Activated B cell treated with CpG ODN at 0.5 μM for 24 hours (primary cell): ENCODE results near the gene ZC3H12D. TPM values are rescaled to one million over a fixed set of nuclear protein-coding genes. Genes with fewer than 3 reads are reported as not detected.
"Not testable (repeated sequence)": the region's sequence is repeated elsewhere in the genome, so short reads cannot be mapped to it uniquely, and the experiment has no call there.

Experiments used
- ATAC-seq: fragments of 200-7000 bp; cut with Tn5 transposase; one replicate; pipeline ENCODE4 v1.10.0; 2021; ENCODE audit warnings: low read depth, mild to moderate bottlenecking, moderate library complexity
- CTCF ChIA-PET: fragments of 350-600 bp; sonication (Branson Sonifier 250); formaldehyde crosslinking; loops from one replicate; lab custom pipeline; 2021; ENCODE audit warnings: antibody characterized with exemption; lab: Charles Lee
- POLR2A ChIA-PET: fragments of 350-600 bp; sonication (Branson Sonifier 250); formaldehyde crosslinking; loops from one replicate; lab custom pipeline; 2021; ENCODE audit warnings: antibody characterized with exemption; lab: Charles Lee
- DNase-seq: peaks from one replicate; pipeline ENCODE4 v3.0.0; 2022
- H3K27ac Mint-ChIP-seq: one replicate; pipeline ENCODE4 v1.8.0; 2020; ENCODE audit warnings: mixed read lengths
- H3K27me3 Mint-ChIP-seq: one replicate; pipeline ENCODE4 v1.8.0; 2021; ENCODE audit warnings: mixed read lengths
- H3K36me3 Mint-ChIP-seq: one replicate; pipeline ENCODE4 v1.8.0; 2021; ENCODE audit warnings: low read depth, mixed read lengths
- H3K4me1 Mint-ChIP-seq: one replicate; pipeline ENCODE4 v1.8.0; 2021; ENCODE audit warnings: mixed read lengths
- H3K4me3 Mint-ChIP-seq: one replicate; pipeline ENCODE4 v1.8.0; 2020; ENCODE audit warnings: mild to moderate bottlenecking, mixed read lengths
- H3K9me3 Mint-ChIP-seq: one replicate; pipeline ENCODE4 v1.8.0; 2020; ENCODE audit warnings: mixed read lengths
- intact Hi-C: fragments of 100-400 bp; cut with micrococcal nuclease; formaldehyde crosslinking; loops from one replicate; pipeline ENCODE4 v1.15.1; 2024
- total RNA-seq: library from RNA; stranded (reverse); gene quantifications from 2 replicates; pipeline ENCODE4 v1.2.3, GENCODE V29; 2022
- TF ChIP-seq, protein P1 (sequence below): fragments of 200-600 bp; IDR thresholded peaks from one replicate; pipeline ENCODE4 v1.8.0; 2022; ENCODE audit warnings: antibody characterized with exemption, mild to moderate bottlenecking

Gene ZC3H12D
- total RNA-seq, 1 donor from 2014 or later: 225 TPM

DNA sequence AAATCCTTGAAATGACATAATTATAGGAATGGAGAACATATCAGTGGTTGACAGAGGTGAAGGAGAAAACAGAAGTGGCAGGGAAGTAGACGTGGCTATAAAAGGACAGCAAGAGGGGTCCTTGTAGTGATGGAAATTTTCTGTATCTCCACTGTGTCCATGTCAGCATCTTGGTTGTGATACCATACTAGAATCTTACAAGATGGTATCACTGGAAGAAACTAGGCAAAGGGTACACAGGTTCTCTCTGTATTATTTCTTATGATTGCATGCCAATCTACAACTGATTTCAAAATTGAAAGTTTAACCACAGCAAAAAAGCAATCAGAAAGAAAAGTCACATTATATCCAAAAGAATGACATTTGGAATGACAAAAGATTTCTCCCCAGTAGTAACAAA, 16.4 kb upstream of the ZC3H12D start:
- Mint-ChIP-seq H3K36me3 (peaks cover 29% of the 10 kb centered on the region), H3K4me3 (no peak overlapping the region), H3K9me3 (no peaks in the 10 kb centered on the region), H3K27me3 (no peaks in the 10 kb centered on the region), H3K4me1 (peaks cover 42% of the 10 kb centered on the region), H3K27ac (peak overlapping the region; percentile 35)
- CTCF ChIA-PET: no interaction called here
- POLR2A ChIA-PET: no interaction called here
- DNase-seq: no peak
- intact Hi-C loops: no loop called here
- TF ChIP-seq, protein P1, sequence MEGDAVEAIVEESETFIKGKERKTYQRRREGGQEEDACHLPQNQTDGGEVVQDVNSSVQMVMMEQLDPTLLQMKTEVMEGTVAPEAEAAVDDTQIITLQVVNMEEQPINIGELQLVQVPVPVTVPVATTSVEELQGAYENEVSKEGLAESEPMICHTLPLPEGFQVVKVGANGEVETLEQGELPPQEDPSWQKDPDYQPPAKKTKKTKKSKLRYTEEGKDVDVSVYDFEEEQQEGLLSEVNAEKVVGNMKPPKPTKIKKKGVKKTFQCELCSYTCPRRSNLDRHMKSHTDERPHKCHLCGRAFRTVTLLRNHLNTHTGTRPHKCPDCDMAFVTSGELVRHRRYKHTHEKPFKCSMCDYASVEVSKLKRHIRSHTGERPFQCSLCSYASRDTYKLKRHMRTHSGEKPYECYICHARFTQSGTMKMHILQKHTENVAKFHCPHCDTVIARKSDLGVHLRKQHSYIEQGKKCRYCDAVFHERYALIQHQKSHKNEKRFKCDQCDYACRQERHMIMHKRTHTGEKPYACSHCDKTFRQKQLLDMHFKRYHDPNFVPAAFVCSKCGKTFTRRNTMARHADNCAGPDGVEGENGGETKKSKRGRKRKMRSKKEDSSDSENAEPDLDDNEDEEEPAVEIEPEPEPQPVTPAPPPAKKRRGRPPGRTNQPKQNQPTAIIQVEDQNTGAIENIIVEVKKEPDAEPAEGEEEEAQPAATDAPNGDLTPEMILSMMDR: no peak
- ATAC-seq: no peak

GRCh38 chr6:149500096-149500495, 15.3 kb upstream of the ZC3H12D start:
- H3K36me3 Mint-ChIP-seq: peaks cover 19% of the 10 kb centered on the region
- DNase-seq (no peak), ATAC-seq (no peak)
- POLR2A ChIA-PET: interaction anchor here (0.7 to 1.0 kb wide), 4 partner anchors 11 to 32 kb away, joined by 3 to 7 read pairs (median 4); partner anchors contain the start of gene ZC3H12D
- H3K27me3 Mint-ChIP-seq: no peaks in the 10 kb centered on the region
- H3K4me3 Mint-ChIP-seq: no peak overlapping the region
- intact Hi-C loops: no loop called here
- CTCF ChIA-PET: no interaction called here
- TF ChIP-seq, protein P1: no peak
- H3K4me1 Mint-ChIP-seq: peaks cover 51% of the 10 kb centered on the region
- no peaks in the 10 kb centered on the region for H3K9me3 Mint-ChIP-seq
- H3K27ac Mint-ChIP-seq: peak overlapping the region; percentile 44

DNA sequence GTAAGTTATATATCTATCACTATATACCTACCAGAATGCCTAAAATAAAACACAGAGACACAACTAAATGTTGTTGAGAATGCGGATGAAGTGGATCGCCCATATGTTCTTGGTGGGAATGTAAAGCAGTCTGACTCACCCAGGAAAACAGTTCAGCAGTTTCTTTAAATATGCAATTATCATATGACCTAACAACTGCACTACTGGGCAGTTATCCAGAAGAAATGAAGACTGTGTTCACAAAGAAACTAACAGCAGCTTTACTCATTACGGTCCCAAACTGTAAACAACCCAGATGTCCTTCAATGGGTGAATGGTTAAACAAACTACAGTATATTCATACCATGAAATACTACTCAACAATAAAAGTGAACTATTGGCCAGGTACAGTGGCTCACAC, 14.3 kb upstream of the ZC3H12D start:
- H3K27me3 Mint-ChIP-seq: no peaks in the 10 kb centered on the region
- CTCF ChIA-PET: interaction anchor here (1.1 kb wide), 1 partner anchor 18 kb away, joined by 3 read pairs; no protein-coding TSS in a partner anchor
- intact Hi-C loops: no loop called here
- no peak overlapping the region for H3K4me3 Mint-ChIP-seq
- H3K9me3 Mint-ChIP-seq: no peaks in the 10 kb centered on the region
- ATAC-seq (no peak), DNase-seq (no peak)
- TF ChIP-seq, protein P1: no peak
- POLR2A ChIA-PET: interaction anchor here (1.0 to 1.6 kb wide), 6 partner anchors 11 to 19 kb away, joined by 3 to 11 read pairs (median 4); partner anchors contain the start of gene ZC3H12D
- peaks cover 12% of the 10 kb centered on the region for H3K36me3 Mint-ChIP-seq
- peaks cover 61% of the 10 kb centered on the region for H3K4me1 Mint-ChIP-seq
- H3K27ac Mint-ChIP-seq: peak overlapping the region; percentile 87

- H3K36me3 Mint-ChIP-seq: peaks cover 7% of the 10 kb centered on the region
- ChIA-PET CTCF (interaction anchor here (1.0 to 1.4 kb wide), 2 partner anchors 17 to 20 kb away, joined by 3 to 4 read pairs; no protein-coding TSS in a partner anchor), POLR2A (interaction anchor here (1.0 to 5.0 kb wide), 6 partner anchors 13 to 29 kb away, joined by 3 to 53 read pairs (median 4); no protein-coding TSS in a partner anchor)
- H3K9me3 Mint-ChIP-seq: no peaks in the 10 kb centered on the region
- no peak overlapping the region for H3K4me3 Mint-ChIP-seq
- peaks cover 75% of the 10 kb centered on the region for H3K4me1 Mint-ChIP-seq
- H3K27me3 Mint-ChIP-seq: no peaks in the 10 kb centered on the region
- ATAC-seq (no peak), DNase-seq (no peak)
- intact Hi-C loops: no loop called here
- peak overlapping the region; percentile 87 for H3K27ac Mint-ChIP-seq
- TF ChIP-seq, protein P1: no peak
These were observed 12.6 kb upstream of the ZC3H12D start for GRCh38 chr6:149497365-149497764.

GRCh38 chr6:149496597-149496996, 11.8 kb upstream of the ZC3H12D start:
- H3K4me3 Mint-ChIP-seq: peak overlapping the region; percentile 51
- not testable (repeated sequence) for H3K27me3 Mint-ChIP-seq, H3K9me3 Mint-ChIP-seq, H3K36me3 Mint-ChIP-seq, DNase-seq
- POLR2A ChIA-PET: interaction anchor here (0.6 to 5.0 kb wide), 10 partner anchors 13 to 381 kb away, joined by 3 to 53 read pairs (median 4); partner anchors contain the start of gene TAB2
- peak; percentile 70 for ATAC-seq
- peaks cover 80% of the 10 kb centered on the region for H3K4me1 Mint-ChIP-seq
- H3K27ac Mint-ChIP-seq: peak overlapping the region; percentile 87
- intact Hi-C loops: loop anchor here (1.0 kb wide), 1 partner anchor 21 kb away; no protein-coding TSS in a partner anchor
- CTCF ChIA-PET: interaction anchor here (1.0 to 1.4 kb wide), 2 partner anchors 17 to 21 kb away, joined by 3 to 4 read pairs; no protein-coding TSS in a partner anchor

DNA sequence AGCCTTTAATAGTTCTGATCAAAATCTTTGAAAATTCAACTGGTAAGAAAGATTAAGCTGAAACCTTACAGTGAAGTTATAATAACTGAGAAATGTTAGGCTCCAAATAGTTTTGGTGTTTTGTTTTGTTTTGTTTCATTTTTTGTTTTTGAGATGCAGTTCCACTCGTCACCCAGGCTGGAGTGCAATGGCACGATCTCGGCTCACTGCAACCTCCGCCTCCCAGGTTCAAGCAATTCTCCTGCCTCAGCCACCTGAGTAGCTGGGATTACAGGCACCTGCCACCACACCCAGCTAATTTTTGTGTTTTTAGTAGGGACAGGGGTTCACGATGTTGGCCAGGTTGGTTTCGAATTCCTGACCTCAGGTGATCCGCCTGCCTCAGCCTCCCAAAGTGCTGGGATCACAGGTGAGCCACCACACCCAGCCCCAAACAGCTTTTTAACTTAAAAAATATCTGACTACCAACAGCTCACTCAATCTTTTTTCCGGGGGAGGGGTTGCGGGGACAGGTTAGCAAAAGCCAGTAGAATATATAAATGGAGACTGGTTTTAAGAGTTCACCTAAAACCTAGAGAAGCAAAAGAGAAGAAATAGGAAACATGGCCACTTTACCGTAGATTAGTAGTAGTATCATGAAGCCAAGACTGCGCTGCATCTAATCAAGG, 10.7 kb upstream of the ZC3H12D start:
- Mint-ChIP-seq H3K4me1 (peaks cover 84% of the 10 kb centered on the region), H3K27ac (peak overlapping the region; percentile 87), H3K4me3 (peak overlapping the region; percentile 51)
- not testable (repeated sequence) for ATAC-seq, H3K36me3 Mint-ChIP-seq, H3K9me3 Mint-ChIP-seq, H3K27me3 Mint-ChIP-seq, DNase-seq
- POLR2A ChIA-PET: interaction anchor here (0.6 to 5.0 kb wide), 16 partner anchors 8 to 975 kb away, joined by 3 to 53 read pairs (median 4); partner anchors contain the start of genes PCMT1, PPIL4 and TAB2
- intact Hi-C loops: loop anchor here (1.0 kb wide), 4 partner anchors 10 to 51 kb away; partner anchors contain the start of genes PPIL4 and ZC3H12D
- CTCF ChIA-PET: interaction anchor here (0.6 to 1.8 kb wide), 2 partner anchors 15 to 21 kb away, joined by 4 to 13 read pairs; no protein-coding TSS in a partner anchor

- CTCF ChIA-PET: interaction anchor here (0.6 to 1.8 kb wide), 2 partner anchors 15 to 22 kb away, joined by 4 to 13 read pairs; no protein-coding TSS in a partner anchor
- POLR2A ChIA-PET: interaction anchor here (0.7 to 5.0 kb wide), 15 partner anchors 9 to 593 kb away, joined by 3 to 53 read pairs (median 4); partner anchors contain the start of genes PCMT1 and PPIL4
- peak overlapping the region; percentile 51 for H3K4me3 Mint-ChIP-seq
- ATAC-seq: peak; percentile 75
- DNase-seq, H3K27me3 Mint-ChIP-seq, H3K9me3 Mint-ChIP-seq, H3K36me3 Mint-ChIP-seq: not testable (repeated sequence)
- H3K4me1 Mint-ChIP-seq: peaks cover 85% of the 10 kb centered on the region
- peak overlapping the region; percentile 87 for H3K27ac Mint-ChIP-seq
- intact Hi-C loops: loop anchor here (1.0 kb wide), 3 partner anchors 10 to 51 kb away; partner anchors contain the start of genes PPIL4 and ZC3H12D
These were observed 10.0 kb upstream of the ZC3H12D start for GRCh38 chr6:149494810-149495209.
